GM12874 (cell line): ENCODE data around the gene KRT82.

Experiments
- CTCF ChIP-seq: IDR thresholded peaks from 2 replicates; pipeline ENCODE4 v1.5.1; 2011; ENCODE audit warnings: low read depth, mild to moderate bottlenecking, control low read depth, low read length, moderate library complexity; ENCODE audit not compliant: insufficient read depth

The KRT82 gene

GRCh38 chr12:52387859-52388258 is 18.3 kb downstream of the KRT82 start:
- no peak for TF ChIP-seq CTCF

GRCh38 chr12:52385226-52385702 is 20.9 kb downstream of the KRT82 start, which contains the start of gene KRT84:
Gene KRT84, minus strand, starts transcription at chr12:52385652. Its CDS starts 67 bp downstream, at chr12:52385585.
- TF ChIP-seq CTCF: no peak

DNA sequence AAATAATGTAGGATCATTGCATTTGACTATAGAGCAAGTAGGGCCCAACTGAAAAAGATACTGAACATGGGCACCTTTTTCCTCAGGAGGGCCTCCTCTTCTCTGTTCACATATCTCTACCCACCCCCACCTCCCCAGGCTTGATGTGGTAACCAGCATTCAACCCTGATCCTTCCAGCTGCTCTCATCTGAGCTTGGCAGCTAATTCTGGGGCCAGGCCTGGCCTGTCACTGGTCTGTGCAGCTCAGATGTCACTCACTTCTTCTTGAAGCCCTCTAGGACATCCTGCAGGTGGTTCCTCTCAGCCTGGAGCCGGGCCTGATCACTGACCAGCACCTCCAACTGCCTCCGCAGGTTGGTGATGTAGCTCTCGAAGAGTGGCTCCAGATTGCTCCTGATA is 22.8 kb downstream of the KRT82 start:
- no peak for TF ChIP-seq CTCF

GRCh38 chr12:52382854-52383253 is 23.3 kb downstream of the KRT82 start:
- no peak for TF ChIP-seq CTCF

DNA sequence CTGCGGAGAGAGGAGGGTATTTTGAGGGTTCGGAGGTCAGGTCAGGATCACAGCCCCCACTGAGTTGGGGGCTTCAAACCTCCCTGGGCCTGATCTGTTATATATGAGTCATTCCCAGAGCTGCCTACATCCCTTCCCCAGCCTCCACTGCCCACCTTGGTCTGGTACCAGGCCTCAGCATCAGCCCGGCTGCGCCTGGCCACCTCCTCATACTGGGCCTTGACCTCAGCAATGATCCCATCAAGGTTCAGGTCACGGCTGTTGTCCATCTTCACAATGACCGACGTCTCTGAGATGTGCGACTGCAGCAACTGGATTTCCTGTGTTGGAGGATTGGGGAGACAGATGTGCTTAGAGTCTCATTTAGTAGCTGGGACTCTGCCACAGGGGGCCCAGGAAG is 24.9 kb downstream of the KRT82 start:
- no peak for TF ChIP-seq CTCF

GRCh38 chr12:52380271-52380694 is 25.9 kb downstream of the KRT82 start:
- peak; percentile 62; the same call in 1 of the 2 replicates for TF ChIP-seq CTCF

- no peak for TF ChIP-seq CTCF
These were observed 26.6 kb downstream of the KRT82 start for GRCh38 chr12:52379536-52379935.
